ENCODE data around the gene SP140.
A peak's percentile ranks its signal among the peaks of the same experiment; 100 is the strongest.
"Not testable (repeated sequence)": the region's sequence is repeated elsewhere in the genome, so short reads cannot be mapped to it uniquely, and the experiment has no call there.

SP140 gene

GRCh38 chr2:230282936-230283335 is 57.4 kb downstream of the SP140 start:
- no peak for DNase-seq (ENCODE audit: low read depth in 3 of 3, low spot score in 1 of 3)

DNA sequence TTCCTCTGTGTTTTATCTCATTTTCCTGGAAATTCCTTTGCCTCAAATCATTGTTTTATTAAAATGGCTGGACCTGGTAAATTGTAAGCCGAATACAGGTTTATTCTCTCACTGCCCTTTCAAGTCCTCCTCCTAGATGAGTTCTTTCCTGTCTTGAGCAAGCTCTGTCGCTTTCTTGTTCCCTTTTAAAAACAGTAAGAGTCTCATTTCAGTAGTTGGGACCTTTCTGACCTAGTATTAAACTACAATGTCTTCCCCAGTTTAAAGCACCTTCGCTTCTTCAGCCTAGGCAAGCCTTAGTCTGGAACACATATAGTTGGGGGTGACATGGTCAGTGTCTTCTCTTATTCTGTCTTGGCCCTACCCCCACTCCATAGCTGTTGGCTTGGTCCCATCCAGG is 60.5 kb downstream of the SP140 start:
- DNase-seq (ENCODE audit: low read depth in 3 of 3, low spot score in 1 of 3), result no peak

- not testable (repeated sequence) for DNase-seq (ENCODE audit: low read depth in 3 of 3, low spot score in 1 of 3)
Measured at GRCh38 chr2:230289311-230289710, 63.8 kb downstream of the SP140 start.

GRCh38 chr2:230295192-230295591 is 69.7 kb downstream of the SP140 start:
- DNase-seq (ENCODE audit: low read depth in 3 of 3, low spot score in 1 of 3), result no peak

DNA sequence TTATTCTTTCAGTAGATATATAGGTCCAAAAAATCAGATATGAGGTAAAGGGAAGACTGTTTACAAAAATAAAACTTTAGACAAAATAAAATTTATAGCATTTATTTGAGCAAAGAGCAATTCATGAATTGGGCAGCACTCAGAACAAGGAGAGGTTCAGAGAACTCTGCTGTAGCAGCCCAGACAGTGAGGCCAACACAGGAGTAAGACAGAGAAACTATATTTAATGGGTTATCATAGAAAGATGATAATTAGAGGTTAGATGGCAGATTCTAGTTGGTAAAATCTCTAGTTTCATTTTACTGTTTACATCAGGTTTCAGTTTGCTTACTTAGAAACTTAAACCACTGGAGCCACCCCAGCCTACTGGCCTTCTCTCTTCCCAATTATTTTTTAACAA is 71.4 kb downstream of the SP140 start:
- DNase-seq (ENCODE audit: low read depth in 3 of 3, low spot score in 1 of 3), result no peak

GRCh38 chr2:230299618-230300017 is 74.1 kb downstream of the SP140 start:
- DNase-seq (ENCODE audit: low read depth in 3 of 3, low spot score in 1 of 3), result no peak

GRCh38 chr2:230305416-230306275 is 80.1 kb downstream of the SP140 start:
- DNase-seq (ENCODE audit: low read depth in 3 of 3, low spot score in 1 of 3), result no peak

DNA sequence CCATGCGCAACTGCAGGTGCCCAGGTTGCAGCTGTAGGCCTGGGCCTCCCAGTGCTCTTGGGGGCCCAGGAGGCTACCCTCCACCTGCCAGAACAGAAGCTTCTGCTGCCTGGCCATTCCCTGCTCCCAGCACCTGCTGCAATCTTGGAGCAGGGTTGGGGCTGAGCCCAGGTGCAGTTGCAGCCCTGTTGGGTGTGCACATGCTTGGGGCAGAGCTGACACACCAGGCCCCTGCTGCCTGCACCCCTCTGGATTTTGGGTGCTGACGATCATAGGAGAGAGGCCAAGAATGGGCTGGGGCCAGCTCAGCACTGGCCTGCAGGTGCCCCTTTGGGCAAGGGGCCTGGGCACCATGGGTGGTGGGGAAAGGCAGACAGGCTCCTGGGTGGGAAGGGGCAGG is 80.9 kb downstream of the SP140 start:
- DNase-seq (ENCODE audit: low read depth in 3 of 3, low spot score in 1 of 3), result no peak

DNA sequence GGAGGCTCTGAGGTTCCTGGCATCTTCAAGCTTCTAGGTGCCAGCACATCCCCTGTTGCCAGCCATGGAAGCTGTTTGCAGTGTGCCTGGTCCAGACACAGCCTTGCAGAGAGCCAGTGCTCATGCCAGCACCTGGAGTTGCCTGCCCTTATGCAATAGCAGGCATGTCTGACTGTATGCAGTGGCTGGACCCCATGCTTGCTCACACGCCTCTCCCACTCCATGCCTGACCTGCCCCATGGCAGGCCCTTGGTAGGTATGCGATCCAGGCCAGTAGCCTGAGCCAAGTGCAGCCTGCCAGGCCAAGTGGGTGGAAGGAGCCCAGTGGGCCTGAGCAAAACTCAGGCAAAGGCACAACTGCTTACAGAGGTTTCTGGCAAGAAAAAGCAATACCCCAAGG is 81.9 kb downstream of the SP140 start:
- no peak for DNase-seq (ENCODE audit: low read depth in 3 of 3, low spot score in 1 of 3)

DNA sequence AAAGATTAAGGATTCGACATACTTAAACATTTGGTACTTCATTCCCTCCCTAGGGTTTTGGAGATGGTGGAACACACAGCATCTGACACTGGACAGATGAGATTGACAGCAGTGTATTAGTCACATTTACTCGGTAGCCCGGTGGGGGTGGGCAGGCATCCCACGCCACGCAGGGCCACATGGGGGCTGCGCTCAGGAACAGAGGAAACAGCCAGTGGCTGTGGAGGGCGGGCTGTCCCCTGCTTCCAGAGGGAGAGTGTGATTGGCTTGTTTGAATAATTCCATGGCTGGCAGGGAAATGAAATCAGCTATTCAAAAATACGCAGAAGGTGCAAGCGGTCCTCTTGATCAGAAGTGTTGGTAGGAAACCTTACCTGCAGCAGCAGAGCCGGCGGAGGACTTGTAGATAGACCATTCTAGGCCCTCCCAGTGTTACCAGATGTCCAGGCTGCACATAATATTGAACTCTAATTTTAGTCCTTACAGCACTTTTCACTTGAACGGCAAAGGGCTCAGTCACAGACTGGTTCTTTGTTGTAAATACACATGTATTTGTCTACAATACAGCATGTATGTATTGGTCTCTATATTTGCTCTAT is 83.0 kb downstream of the SP140 start:
- no peak for DNase-seq (ENCODE audit: low read depth in 3 of 3, low spot score in 1 of 3)

- not testable (repeated sequence) for DNase-seq (ENCODE audit: low read depth in 3 of 3, low spot score in 1 of 3)
Measured at GRCh38 chr2:230310792-230311191, 85.3 kb downstream of the SP140 start.

DNA sequence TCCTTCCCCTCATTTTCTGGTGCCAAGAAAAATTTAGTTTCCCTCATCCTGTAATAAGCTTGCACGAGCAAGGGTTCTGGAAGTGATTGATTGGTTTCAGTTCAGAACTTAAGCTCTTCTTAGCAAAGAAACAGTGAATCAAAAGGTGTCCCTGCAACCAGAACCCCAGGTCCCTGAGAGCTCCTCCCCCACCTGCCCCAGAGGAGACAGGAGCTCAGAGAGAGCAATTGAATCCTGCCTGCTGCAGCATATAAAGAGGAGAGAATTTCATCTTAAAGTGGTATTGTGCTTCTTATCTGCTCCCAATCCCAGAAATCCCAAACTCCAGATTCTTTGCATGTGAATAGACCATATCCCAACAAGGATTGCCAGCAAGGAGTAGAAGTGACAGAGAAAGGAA is 86.1 kb downstream of the SP140 start:
- not testable (repeated sequence) for DNase-seq (ENCODE audit: low read depth in 3 of 3, low spot score in 1 of 3)

DNA sequence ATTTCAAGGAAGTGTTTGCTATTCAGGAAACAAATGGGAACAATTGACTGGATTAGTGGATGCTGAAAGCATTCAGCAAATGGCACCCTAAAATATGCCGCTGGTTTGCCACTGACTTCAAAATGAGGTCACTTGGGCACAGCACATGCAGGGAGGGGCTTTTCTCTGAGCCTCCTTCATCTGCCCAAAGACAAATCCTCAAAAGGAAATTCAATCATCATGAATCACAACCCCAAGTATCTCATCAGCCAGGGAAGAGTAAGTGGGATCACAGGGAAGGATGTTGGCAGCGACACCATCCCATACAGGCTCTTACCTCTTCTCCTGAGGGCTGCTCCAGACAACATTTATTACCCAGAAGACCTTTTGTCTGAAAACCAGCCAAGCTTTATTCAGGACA is 87.1 kb downstream of the SP140 start:
- no peak for DNase-seq (ENCODE audit: low read depth in 3 of 3, low spot score in 1 of 3)

DNA sequence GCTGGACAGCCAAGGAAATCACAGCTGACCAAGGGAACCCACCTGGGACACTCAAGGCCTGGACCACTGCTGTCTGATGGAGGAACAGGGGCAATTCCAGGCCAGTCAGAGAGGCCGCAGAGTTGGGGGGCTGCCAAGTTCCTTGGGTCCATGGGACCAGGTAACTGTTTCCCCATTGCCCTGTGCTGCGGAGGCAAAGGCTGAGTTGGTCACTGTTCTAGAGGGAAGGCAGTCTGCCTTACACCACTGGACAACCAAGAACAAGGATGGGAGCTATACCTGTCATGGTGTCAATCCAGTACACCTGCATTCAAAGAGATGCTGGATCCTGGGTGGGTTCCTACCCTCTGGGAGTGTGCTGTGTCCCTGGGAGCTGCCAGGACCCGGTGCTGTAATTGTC is 91.8 kb downstream of the SP140 start:
- DNase-seq (ENCODE audit: low read depth in 3 of 3, low spot score in 1 of 3), result no peak

DNA sequence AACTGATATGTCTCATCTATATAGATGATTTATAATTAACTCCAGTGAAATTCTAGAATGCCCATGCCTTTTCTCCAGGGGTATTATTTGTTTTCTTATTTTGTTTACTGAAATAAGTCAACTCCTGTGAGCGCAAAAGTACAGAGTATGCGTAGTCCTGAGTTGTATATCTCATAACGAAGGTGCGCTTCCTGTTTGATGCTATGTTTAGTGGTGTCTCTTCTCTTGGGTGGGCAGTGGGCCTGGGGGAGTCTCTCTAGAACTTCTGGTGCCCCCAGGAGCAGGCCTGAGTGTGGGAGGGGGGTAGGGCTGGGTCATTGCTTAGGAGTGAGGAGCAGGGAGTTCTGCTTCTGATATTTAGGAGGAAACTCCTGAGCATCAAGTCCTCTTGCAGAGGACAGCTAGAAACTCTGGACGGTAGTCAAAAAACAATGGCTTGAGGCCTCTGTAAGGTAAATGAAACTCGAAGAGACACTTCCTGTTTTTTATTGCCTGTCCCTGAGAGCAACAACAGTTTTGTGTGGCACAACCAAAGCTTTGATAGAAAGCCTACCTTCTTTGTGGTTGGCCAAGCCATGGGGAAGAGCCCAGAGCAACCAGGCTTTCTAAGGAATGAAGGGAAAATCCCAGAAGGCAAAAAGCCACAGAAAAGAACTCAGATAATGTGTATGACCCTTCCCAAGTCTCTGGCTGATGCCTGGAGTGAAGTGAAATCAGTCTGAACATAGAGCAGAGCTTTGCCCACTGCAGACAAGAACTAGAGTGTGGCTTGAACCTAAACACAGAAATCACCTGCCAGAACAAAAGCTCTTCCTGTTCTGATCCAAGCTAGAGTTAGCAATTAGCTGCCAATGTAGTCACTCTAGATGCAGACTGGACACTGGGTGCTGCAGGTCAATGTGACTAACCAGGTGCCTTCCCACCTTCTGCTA is 92.9 kb downstream of the SP140 start:
- no peak for DNase-seq (ENCODE audit: low read depth in 3 of 3, low spot score in 1 of 3)

- peak in 2 of 3 donors; percentile 37 to 54 for DNase-seq (ENCODE audit: low read depth in 3 of 3, low spot score in 1 of 3)
Measured at GRCh38 chr2:230319211-230319862, 93.8 kb downstream of the SP140 start.

GRCh38 chr2:230321031-230321430 is 95.5 kb downstream of the SP140 start:
- no peak for DNase-seq (ENCODE audit: low read depth in 3 of 3, low spot score in 1 of 3)

DNA sequence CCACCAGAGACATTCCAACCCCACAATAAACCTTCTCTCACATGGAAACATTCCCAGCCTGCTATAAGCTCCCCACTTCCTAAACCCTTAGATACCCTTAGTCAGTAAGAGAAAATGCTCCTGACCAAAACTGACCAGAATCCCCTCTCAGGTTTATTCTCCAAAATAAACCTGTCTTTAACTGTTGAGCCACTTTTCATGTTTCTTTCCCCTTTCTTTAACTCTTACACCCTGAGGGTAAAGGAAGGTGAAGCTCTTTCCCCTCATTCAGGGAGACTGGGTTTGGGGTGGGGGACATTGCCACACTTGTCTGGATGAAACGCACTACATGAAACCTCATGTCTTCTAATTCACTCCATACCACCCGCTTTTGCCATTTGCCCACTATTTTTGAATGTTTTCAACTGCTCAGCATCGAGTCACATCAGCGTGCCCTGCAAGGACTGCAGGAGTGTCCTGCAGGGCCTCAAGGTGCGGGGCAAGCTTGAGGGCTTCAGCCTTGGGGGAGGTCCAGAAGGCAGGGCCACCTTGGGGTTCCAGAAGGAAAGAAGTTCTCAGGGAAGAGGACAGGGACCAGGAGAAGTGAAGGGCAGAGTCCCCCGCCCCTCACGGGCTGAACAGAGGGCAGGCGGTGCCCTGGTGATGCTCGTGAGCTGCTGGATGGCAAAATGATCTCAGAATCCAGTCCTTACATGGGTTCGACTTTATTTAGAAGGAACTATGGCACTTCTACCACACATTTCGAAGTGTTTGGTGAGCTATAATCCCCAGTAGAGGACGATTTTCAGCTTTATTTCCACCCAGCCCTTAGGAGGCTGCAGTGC is 97.2 kb downstream of the SP140 start:
- DNase-seq (ENCODE audit: low read depth in 3 of 3, low spot score in 1 of 3), result no peak

GRCh38 chr2:230323385-230324106 is 98.0 kb downstream of the SP140 start:
- no peak for DNase-seq (ENCODE audit: low read depth in 3 of 3, low spot score in 1 of 3)

- no peak for DNase-seq (ENCODE audit: low read depth in 3 of 3, low spot score in 1 of 3)
Measured at GRCh38 chr2:230324503-230324902, 99.0 kb downstream of the SP140 start.
